GM21825 (cell line): Measurements from ENCODE around the gene TMEM37.

Experiments
- ATAC-seq: cut with Tn5 transposase; IDR thresholded peaks from one replicate; pipeline ENCODE4 v1.9.1; 2021; ENCODE audit warnings: mild to moderate bottlenecking, moderate library complexity; ENCODE audit not compliant: unreplicated experiment

Gene TMEM37

DNA sequence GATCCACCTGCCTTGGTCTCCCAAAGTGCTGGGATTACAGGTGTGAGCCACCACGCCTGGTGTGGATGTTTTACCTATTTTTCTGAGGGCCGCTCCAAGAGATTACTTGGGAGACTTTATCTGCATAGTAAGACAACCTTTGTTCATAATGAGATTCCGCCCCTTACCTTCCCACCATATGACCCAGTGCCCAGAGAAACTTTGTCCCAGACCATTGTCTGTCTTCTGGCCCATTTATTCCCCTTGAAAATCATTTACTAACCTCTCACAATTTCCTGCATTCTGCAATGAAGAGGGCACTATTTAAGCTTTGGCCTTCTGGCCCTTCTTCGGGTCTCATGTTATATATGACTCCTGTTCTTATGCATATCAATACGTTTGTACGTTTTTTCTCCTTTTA lies 13.7 kb upstream of the TMEM37 start:
- no peak for ATAC-seq

DNA sequence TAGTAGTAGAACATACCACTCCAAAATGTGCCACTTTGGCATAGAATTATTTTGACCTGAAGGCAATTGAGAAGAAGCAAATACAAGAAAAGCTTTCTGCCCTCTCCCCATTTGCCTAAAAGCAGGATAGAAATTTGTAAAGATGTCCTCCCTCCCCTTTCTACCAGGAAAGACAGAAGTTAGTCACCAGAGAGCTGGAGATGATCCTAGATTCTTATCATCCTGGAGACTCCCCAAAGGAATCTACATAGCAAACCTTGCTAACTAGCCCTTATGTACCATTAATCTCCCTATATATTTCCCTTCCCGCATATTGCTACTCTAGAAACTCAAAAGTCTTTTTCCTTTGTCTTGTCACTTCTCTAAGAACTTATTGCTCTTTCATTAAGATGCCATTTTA lies 12.6 kb upstream of the TMEM37 start:
- ATAC-seq: no peak

DNA sequence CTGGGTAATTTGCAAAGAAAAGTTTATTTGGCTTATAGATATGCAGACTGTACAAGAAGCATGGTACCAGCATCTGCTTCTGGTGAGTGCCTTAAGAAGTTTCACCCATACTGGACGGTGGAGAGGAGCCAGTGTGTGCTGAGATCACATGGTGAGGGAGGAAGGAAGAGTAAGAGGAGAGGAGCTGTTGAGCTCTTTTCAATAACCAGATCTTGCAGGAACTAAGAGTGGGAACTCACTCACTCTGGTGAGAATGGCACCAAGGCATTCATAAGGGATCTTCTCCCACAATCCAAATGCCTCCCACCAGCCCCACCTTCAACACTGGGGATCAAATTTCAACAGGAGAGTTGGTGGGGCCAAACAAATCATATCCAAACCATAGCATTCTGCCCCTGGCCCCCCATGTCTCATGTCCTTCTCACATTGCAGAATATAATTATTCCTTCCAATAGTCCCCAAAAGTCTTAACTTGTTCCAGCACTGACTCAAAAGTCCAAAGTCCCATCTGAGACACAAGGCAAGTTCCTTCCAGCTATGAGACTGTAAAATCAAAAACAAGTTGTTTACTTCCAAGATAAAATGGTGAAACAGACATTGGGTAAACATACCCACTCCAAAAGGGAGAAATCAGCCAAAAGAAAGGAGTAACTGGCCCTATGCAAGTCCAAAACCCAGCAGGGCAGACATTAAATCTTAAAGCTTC lies 11.7 kb upstream of the TMEM37 start:
- ATAC-seq: no peak

DNA sequence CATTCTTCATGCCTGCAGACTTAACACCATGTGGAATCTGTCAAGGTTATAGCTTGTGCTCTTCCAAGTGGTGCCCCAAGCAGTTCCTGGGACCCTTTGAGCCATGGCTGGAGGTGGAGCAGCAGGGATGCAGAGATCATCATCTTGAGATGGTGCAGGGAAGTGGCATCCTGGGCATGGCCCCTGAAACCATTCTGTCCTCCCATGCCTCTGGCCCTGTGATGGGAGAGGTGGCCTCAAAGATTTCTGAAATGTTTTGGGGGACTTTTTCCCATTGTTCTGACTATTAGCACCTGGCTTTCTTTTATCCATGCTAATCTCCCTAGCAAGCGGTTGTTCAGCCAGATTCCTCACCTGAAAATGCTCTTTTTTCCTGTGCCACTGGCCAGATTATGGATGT lies 10.3 kb upstream of the TMEM37 start:
- ATAC-seq: no peak

DNA sequence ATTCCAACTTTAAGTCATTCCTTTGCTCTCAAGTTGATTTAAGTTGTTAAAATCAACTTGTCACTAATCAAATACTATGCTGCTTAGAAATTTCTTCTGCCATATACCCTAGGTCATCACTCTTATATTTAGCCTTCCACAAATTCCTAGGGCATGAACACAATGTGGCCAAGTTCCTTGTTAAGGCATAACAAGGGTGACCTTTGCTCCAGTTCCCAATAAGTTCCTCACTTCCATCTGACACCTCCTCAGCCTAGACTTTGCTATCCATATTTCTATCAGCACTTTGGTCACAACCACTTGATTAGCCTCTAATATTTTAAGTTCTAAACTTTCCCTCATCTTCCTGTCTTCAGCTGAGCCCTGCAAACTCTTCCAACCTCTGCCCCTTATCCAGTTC lies 9.9 kb upstream of the TMEM37 start:
- ATAC-seq: no peak

DNA sequence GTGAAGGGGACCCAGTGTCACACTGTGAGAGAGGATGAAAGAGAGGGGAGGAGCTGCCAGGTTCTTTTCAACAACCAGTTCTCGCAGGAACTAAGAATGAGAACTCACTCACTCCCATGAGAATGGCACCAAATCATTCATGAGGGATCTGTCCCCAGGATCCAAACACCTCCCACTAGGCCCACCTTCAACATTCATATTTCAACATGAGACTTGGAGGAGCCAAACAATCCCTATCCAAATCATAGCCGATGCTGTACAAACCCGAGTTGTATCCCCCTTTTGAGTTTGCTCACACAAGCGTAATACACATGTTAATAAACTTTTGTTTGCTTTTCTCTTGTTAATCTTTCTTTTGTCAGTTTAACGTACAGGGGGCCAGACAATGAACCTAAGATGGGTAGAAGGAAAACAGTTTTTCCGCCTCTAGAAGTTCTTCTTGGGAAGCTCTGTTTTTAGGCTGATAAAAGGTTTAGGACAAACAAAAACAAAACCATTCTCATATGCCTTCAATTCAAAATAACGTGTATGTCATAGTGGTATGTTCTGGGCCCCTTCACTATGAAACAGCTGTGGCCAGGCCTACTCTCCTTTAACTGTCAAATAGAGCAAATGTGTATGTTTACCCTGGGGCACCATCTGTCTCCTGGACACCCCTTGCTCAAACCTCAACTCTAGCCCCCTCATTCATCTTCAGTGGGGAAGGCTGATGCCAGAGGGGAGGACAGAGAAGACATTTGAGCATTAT lies 9.1 kb upstream of the TMEM37 start:
- ATAC-seq: no peak

DNA sequence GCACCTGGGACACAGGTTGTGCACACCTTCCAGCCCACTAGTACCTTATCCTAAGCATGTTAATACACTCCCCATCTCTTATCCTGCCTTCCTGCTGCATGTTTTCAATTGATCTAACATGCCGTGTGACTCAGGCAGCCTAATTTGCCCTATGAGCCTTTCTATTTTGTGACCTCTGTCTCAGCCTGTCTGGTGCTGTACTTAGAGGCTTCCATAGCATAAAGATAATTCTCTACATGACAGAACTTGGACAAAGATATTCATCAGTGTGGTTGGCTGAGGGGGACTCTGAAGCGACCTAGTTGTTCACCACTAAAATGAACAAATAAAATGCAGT lies 8.6 kb upstream of the TMEM37 start:
- no peak for ATAC-seq

DNA sequence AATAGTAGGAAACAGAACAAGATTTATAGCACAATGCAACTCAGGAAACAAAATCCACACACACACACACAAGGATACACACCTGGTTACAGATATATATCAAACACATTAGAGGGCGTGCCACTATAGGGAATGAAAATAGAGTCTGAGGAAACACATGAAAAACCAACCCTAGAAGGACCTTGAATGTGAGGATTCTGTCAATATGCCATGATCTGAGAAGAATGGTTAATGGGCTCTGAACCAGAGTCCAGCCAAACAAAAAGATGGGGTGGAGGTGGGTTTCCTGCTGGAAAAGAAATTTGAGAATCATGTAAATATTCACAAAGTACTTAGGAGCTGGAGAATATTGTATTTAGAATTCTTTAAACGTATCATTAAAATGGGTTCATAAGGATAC lies 7.8 kb upstream of the TMEM37 start:
- ATAC-seq: no peak

DNA sequence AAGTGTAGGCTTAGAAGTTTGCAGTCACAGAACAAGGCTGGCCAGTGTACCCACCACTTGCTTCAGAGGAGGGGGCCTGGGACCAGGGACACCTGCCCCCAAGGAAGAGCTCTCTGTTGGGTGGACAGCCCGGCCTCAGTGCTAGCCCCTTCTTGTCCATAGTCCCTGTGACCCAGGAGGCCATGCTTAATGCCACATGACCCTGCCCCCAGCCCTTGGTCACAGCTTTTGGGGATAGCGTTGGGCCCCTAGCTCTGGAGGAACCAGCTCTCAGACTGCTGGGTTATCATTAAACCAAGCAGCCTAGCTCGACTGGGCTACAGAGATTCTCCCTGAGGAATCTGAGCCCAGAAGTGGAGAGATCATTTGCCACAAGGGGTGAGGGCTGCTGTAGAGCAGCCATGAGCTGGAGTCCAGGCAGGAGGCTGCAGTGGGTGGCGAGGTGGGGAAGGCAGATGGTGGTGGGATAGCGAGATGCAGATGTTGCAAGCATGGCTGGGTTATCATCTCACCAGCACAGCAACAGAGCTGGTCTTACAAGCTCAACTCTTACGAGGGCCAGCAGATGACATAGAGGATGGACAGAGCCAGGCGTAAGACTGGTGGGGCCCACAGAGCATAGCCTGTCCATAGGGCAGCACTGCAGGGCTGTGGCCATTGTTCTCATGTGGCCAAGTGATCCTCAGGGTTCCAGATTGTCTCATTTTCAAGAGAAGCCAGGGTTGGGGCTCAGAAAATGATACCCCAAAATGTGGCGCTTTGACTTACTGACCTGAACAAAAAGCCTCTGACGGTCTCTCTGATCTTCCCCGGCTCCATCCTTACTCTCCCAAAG lies 7.2 kb upstream of the TMEM37 start:
- no peak for ATAC-seq

DNA sequence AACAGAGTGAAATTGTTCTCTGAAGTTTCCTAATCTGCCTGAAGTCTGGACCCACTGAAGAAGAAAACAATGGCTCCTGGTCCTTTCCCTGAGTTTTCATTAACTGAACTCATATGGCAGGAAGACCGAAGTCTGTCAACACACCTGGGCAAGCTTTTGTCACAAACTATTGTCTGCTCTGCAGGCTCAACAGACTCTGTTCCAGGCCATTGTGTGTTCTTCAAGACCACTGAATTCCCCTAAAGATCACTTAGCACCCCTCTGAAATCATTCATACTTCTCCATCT lies 6.6 kb upstream of the TMEM37 start:
- no peak for ATAC-seq

DNA sequence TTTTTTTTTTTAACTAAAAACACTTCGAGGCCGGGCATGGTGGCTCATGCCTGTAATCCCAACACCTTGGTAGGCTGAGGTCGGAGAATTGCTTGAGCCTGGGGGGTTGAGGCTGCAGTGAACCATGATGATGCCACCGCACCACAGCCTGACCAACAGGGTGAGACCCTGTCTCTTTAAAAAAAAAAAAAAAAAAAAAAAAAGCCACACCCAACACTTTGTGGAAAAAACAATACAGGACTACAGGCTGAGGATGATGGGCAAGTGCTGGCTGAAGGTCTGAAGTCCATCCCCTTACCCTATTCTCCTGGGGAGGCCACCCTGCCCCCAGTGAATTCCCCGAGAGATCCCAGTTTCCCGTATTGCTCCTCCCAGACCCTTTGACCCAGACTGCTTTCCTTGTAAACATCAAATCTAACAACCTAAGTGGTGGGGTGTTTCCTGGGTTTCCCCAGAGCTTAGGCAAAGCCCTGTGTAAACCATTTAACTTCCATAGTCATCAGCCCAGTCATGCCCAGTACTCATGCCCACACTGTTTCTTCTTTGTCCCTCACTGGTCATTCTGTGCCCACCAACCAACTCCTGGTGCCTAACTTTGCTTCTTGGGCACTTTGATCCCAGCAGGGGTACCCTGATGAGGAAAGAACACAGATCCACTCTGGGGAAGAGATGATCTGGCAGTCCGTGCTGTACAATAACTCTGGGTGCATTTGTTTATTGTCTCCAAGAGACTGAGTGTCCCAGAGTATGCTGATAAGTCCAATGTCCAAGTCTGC lies 5.8 kb upstream of the TMEM37 start:
- ATAC-seq: no peak

DNA sequence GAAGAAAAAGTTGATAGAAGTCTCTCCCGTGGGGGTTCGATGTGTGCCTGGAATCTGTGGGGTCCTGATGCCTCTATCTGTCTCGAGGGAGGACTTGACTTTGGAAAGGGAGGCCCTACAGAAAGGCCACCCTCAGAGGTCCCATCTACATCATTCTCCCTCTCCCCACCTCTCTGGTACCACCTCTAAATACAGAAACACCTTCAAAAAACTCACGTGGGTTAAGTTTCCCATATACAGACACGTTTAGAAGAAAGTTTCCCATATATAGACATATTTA lies 5.3 kb upstream of the TMEM37 start:
- no peak for ATAC-seq

DNA sequence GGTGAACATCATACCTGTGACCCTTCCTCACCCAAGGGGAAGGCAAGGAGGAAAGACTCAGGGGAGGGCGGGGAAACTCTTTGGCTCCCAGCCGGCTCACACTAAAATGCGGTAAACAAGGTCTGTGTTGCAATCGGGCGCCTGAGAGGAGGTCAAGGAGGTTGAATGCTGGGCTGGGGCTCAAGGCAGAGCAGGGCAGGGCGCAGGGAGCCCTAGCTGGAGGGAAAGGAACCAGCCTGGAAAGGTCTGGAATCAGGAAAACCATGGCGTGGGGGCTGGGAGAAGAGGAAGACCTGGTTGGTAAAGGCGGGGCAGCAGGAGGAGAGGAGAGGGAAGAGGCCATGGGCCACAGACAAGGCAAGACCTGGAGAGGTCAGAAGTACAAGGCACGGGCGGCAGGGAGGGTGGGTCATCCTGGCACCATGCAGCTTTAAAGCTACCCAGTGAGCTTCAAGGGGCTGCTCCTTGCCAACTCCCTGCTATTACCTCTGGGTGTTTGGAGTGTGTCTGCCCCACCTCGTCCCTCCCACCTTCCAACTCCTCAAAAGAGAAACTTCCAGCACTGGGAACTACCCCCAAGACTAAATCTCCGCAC lies 4.8 kb upstream of the TMEM37 start:
- ATAC-seq: no peak

DNA sequence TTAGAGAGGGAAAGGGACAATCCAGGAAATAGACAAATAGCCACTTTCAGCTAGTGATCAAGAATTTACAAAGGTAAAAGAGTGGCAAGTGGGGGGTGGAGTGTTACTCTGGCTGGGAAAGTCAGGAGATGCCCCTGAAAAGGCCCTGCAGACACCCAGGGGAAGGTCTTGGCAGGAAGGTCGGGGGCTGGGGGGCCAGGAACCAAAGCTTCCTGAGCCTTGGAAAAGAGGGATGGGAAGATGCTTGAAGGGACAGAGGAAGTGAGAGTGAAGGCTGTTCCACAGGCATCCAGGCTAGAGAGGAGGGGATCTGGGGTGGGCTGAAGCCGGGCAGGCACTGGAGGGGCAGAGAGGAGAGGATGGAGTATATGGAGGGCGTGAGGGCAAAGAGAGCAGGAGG lies 3.9 kb upstream of the TMEM37 start:
- no peak for ATAC-seq

DNA sequence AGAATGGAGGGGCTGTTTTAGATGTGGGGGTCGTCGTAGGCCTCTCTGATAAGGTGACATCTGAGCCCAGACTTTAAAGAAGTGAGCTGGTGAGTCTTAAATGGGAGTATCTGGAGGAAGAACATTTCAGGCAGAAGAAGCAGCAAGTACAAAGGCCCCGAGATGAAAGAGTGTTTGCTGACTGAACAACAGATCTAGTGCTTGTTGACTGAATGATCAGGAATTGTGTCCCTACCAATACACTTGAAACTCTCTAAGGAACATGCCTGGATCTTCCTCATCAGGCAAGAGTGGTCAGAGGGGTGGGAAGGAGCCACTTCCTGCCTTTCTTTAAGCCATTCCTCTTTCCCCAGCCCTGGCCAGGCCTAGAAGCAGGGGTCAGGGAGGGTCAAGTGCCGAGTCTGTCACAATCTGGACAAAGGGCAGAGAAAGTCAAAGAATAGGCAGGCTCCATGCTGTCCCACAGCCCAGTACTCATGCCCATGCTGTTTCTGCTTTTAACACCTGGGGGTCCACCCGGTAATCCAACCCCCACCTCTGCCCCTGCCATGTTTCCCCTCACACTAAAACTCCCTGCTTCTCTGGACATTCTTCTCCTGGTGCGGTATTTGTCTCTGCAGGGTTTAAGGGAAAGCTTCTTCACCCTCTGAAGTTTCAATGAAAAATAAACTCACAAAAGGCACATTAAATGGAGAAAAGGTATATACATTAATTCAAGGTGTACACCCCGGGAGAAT lies 3.0 kb upstream of the TMEM37 start:
- no peak for ATAC-seq

DNA sequence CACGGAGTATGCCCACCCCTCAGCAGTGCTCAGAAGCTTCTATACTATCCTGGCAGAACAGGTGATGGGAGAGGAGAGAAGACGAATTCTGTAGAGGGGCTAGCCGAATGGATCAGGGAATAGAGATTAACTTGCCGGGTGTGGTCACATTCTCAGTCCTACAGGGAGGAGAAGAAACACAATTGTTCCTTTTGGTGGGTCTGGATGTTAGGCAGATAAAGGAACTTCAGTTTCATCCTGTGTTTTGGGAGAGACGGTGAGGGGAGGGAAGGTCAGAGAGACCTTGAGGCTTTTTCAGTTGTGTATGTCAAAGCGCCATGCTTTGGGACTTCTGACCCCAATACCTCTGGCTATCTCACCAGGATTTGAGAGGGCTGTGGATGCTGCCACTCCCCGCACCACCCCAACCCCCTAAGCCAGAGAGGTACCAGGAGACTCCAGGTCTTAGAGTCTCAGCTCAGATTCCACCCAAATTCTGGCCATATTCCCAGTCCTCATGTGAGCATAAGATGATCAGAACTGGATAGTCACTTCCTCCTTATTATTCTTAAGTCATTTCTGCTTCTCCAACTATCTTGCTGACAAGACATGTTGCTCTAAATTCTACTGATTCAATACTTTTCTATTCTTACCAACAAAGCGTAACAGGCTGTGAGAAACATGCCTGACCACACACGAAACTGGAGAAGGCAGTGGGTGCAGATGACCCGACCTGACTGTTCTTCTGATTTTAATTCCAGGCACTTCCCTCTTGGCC lies 2.3 kb upstream of the TMEM37 start:
- no peak for ATAC-seq

DNA sequence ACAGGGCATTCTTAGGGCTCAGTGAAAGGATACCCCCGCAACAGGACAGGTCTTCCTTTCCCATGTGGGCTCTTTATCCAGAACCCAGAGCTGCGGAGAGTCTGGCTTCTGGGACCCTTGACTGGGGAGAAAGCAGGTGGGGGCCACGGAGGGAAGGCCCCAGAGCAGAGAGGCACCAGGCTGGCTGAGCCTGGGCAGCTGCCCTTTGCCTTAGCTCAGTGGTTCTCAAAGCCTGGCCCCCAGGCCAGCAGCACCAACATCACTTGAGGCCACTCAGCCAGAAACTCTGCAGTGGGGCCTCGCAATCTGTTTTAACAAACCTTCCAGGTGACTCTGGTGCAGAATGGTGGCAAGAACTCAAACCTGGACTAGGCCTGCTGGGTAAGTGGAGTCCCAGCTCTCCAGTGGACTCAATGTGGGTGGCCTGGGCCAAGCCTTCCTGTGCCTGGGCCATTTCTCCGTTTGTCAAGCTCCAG lies 1.6 kb upstream of the TMEM37 start:
- no peak for ATAC-seq

DNA sequence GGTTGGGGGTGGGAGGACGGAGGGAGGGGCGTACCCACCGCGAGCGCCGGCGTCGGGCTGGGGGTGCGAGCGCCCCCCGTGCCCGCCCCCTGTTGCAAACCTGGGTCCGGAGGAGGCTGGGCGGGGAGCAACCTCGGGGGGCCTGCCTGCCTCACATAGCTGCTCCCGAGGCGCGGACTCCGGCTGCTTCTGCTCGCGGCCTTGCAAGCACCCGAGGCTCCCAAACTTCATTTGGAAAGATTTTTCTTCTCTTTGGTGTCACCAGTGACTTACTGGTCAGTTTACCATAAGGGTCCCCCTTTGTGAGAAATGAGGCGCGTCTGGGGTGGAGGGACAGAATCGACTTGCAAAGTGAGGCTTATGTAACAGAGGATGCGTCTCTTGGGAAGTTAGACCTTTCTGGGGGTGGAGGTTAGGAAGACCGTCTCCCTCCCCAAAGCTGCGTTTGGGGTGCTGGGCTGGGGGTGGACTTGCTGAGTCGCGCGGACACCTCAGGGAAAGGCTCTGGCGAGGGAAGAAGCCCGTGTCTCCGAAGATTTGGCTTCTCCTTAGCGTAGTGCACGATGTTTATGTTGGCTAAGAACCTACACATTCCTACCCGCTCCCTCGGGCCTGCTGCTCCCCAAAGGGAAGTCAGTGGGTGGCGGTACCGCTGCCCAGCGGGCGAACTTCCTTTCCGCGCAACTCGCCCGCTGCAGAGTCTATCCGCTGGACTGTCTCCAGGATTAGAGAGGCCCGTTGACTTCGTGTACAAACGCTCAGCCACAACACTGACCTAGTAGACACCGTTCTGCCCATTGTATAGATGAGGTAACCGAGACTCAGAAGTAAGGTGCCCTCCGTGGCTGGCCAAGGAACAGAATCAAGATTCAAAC lies 559 bp downstream of the TMEM37 start:
- ATAC-seq: no peak
